ENCODE results near the gene TEX36. TPM values are rescaled to one million over a fixed set of nuclear protein-coding genes. Genes with fewer than 3 reads are reported as not detected.

The TEX36 gene
- total RNA-seq, 1 donor from 2014 or later, result not detected

- no peak for DNase-seq (ENCODE audit: low spot score)
- H3K27me3 Mint-ChIP-seq (ENCODE audit: unreplicated experiment), result no peaks in the 10 kb centered on the region
- H3K27ac Mint-ChIP-seq (ENCODE audit: unreplicated experiment), result no peak overlapping the region
- no peak for TF ChIP-seq CTCF (IDR thresholded peaks at IDR 0.05; ENCODE audit: unreplicated experiment)
- peaks cover 3% of the 10 kb centered on the region for H3K36me3 Mint-ChIP-seq (ENCODE audit: low read depth, unreplicated experiment)
- H3K9me3 Mint-ChIP-seq (ENCODE audit: unreplicated experiment), result no peaks in the 10 kb centered on the region
- peaks cover 7% of the 10 kb centered on the region for H3K4me1 Mint-ChIP-seq (ENCODE audit: unreplicated experiment)
- H3K4me3 Mint-ChIP-seq (ENCODE audit: unreplicated experiment), result no peak overlapping the region
Observed at GRCh38 chr10:125684581-125684980, 1.6 kb upstream of the TEX36 start.

- H3K36me3 Mint-ChIP-seq (ENCODE audit: low read depth, unreplicated experiment), result peaks cover 3% of the 10 kb centered on the region
- H3K27ac Mint-ChIP-seq (ENCODE audit: unreplicated experiment), result no peak overlapping the region
- no peak for TF ChIP-seq CTCF (IDR thresholded peaks at IDR 0.05; ENCODE audit: unreplicated experiment)
- H3K4me1 Mint-ChIP-seq (ENCODE audit: unreplicated experiment), result peaks cover 10% of the 10 kb centered on the region
- no peaks in the 10 kb centered on the region for H3K27me3 Mint-ChIP-seq (ENCODE audit: unreplicated experiment)
- DNase-seq (ENCODE audit: low spot score), result no peak
- no peak overlapping the region for H3K4me3 Mint-ChIP-seq (ENCODE audit: unreplicated experiment)
- no peaks in the 10 kb centered on the region for H3K9me3 Mint-ChIP-seq (ENCODE audit: unreplicated experiment)
Observed at GRCh38 chr10:125683821-125684220, 858 bp upstream of the TEX36 start.

- H3K36me3 Mint-ChIP-seq (ENCODE audit: low read depth, unreplicated experiment), result peaks cover 7% of the 10 kb centered on the region
- no peak for TF ChIP-seq CTCF (IDR thresholded peaks at IDR 0.05; ENCODE audit: unreplicated experiment)
- no peaks in the 10 kb centered on the region for H3K9me3 Mint-ChIP-seq (ENCODE audit: unreplicated experiment)
- no peaks in the 10 kb centered on the region for H3K27me3 Mint-ChIP-seq (ENCODE audit: unreplicated experiment)
- no peak overlapping the region for H3K4me3 Mint-ChIP-seq (ENCODE audit: unreplicated experiment)
- H3K4me1 Mint-ChIP-seq (ENCODE audit: unreplicated experiment), result peaks cover 10% of the 10 kb centered on the region
- DNase-seq (ENCODE audit: low spot score), result no peak
- no peak overlapping the region for H3K27ac Mint-ChIP-seq (ENCODE audit: unreplicated experiment)
Observed at GRCh38 chr10:125679436-125679835, 3.5 kb downstream of the TEX36 start.

GRCh38 chr10:125672884-125673283, 10.1 kb downstream of the TEX36 start:
- Mint-ChIP-seq H3K27me3 (ENCODE audit: unreplicated experiment) (peaks cover 2% of the 10 kb centered on the region), H3K36me3 (ENCODE audit: low read depth, unreplicated experiment) (peaks cover 8% of the 10 kb centered on the region), H3K4me1 (ENCODE audit: unreplicated experiment) (no peaks in the 10 kb centered on the region), H3K9me3 (ENCODE audit: unreplicated experiment) (no peaks in the 10 kb centered on the region), H3K4me3 (ENCODE audit: unreplicated experiment) (no peak overlapping the region), H3K27ac (ENCODE audit: unreplicated experiment) (no peak overlapping the region)
- no peak for TF ChIP-seq CTCF (IDR thresholded peaks at IDR 0.05; ENCODE audit: unreplicated experiment)
- no peak for DNase-seq (ENCODE audit: low spot score)

- H3K9me3 Mint-ChIP-seq (ENCODE audit: unreplicated experiment), result no peaks in the 10 kb centered on the region
- DNase-seq (ENCODE audit: low spot score), result no peak
- H3K27me3 Mint-ChIP-seq (ENCODE audit: unreplicated experiment), result no peaks in the 10 kb centered on the region
- no peak for TF ChIP-seq CTCF (IDR thresholded peaks at IDR 0.05; ENCODE audit: unreplicated experiment)
- no peak overlapping the region for H3K27ac Mint-ChIP-seq (ENCODE audit: unreplicated experiment)
- H3K36me3 Mint-ChIP-seq (ENCODE audit: low read depth, unreplicated experiment), result no peaks in the 10 kb centered on the region
- H3K4me1 Mint-ChIP-seq (ENCODE audit: unreplicated experiment), result no peaks in the 10 kb centered on the region
- H3K4me3 Mint-ChIP-seq (ENCODE audit: unreplicated experiment), result no peak overlapping the region
Observed at GRCh38 chr10:125662584-125662983, 20.4 kb downstream of the TEX36 start.

All from endothelial cell (in vitro differentiated cells).